ENCODE results near the gene CSMD2.

Gene CSMD2

DNA sequence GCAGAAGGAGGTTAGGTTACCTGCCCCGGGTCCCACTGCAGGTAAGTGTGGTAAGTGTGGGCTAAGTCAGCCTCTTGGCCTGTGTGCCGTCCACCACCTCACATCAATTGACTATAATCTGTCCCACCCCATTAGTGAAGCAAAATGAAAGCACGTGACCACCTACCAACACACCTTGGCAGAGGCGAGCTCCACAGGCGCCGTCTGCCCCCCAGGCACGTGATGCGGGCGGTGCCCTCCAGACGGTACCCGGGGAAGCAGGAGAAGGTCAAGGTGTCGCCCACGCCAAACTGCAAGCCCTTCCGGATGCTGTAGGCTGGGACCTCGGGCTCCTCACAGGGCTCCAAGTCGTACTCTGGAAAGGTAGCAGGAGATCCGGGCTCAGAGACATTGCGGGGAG, 450.6 kb downstream of the CSMD2 start:
- DNase-seq (ENCODE audit: low read depth) = no peak

DNA sequence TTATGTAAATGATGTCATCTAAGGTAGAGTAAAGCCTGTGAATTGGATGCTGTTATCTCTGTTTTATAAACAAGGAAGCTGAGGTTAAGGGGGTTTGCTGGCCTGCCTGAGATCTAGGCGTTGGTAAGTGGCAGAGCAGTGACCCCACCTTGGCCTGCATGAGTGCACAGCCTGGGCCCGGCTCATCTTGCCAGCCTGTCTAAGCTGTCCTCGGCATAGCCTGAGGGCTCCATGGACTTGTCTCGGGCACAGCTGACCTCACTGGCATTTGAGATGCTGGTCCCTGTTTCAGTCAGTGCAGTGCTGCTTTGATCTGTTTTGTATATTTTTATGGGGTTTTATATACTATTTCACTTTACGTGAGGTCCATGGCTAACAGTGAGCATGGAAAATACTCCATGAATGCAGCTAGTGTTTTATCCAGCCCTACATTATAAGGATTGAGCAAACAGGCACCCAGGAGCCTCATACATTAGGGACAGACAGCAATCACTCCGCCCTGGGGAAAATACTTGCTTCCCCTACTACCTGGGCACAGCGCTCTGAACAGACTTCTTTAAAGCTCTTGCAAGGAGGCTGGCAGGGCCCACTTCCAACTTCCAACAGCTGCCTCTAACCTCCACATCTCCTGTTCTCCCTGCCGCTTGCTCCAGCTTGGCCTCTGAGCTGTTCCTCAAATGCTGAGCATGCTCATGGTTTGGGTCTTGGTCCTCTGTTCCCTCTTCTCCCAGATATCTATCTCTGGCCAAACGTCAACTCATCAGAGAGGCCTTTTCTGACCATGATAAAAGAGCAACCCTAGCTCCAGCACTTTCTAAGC, 451.8 kb downstream of the CSMD2 start:
- DNase-seq (ENCODE audit: low read depth) = no peak

DNA sequence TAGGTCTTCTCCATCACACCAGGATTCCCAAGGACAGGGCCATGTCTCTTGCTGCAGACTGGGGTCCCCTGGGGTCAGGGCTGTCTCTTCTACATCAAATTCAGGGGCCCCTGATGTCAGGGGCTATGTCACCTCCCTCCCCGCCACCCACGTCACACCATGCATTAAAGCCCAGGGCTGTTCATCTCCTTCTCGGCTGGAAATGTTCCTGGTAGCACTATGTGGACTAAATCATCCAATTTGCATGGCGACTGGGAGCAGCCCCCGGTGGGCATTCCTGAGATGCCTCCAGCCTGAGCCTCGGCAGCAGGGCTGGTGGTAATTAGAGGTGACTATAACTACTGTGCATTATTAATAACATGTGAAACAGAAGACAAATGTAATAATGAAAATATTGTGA, 452.8 kb downstream of the CSMD2 start:
- no peak for DNase-seq (ENCODE audit: low read depth)

GRCh38 chr1:33711511-33711910, 453.5 kb downstream of the CSMD2 start:
- DNase-seq (ENCODE audit: low read depth) = no peak

GRCh38 chr1:33710967-33711366, 454.1 kb downstream of the CSMD2 start:
- DNase-seq (ENCODE audit: low read depth) = no peak

DNA sequence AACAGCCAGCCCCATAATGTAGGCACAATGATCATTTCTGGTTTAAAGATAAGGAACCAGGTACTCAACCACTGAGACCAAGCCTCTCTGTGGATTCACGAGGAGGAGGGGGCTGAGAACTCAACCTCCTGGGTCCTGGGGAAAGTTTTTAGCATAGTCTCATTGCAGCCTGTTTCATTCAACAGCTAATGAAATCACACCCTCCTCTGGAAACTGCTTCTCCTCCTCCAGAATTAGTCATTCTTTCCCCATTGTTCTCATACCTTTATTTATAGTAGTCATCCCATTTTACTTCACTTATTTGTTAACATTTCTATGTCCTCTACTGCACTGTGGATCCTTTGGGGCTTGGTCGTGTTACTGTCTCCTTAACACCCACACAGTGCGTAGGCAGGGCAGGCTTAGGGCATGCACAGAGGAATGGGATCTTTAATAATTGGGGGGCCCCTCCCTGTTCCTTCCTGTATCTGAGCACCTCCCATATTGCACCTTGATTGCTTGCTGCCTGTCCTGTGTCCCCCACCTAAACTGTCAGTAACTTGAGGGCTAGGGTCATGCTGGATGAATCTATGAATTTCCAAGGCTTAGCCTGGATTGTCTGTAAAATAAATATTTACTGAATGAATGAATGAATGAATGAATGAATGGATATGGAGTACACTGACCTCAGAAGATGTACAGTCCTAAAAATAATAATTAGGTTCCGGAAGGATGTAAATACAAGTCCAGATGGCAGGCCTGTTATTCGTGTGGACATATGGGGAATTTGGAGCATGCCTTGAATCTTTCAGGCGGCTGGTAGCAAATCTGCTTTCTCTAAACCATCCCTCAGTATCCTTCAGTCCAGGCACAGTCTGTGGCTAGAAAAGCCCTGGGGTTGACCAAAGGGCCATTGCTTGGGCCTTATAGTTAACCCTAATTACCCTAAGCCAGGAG, 455.0 kb downstream of the CSMD2 start:
- DNase-seq (ENCODE audit: low read depth) = no peak

DNA sequence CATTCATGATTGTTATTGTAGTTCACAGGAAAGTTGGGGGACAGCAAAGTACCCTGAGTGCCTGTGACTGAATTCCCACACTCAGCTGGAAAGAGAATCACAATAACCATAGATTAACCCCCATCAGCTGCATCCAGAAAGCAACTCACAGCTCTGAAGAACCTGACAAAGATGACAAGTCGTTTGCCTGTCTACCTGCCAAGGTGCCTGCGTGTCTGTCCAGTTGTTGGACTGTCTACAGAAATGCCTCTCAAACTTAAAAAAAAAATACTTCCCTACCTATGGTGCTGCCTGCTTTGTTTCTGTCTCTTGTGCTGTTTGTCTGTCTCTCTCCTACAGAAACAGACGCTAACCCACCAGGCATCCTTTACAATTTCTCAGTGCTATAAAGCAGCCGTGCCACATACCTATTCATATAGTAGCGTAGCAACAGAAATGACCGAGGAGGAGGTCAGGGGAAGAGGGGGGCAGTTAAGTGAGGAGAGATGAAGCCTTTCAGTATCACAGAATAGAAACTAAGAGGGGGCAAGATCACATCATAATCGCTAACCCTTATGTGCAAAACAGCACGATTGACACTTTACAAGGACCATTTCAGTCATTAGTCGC, 455.8 kb downstream of the CSMD2 start:
- no peak for DNase-seq (ENCODE audit: low read depth)

DNA sequence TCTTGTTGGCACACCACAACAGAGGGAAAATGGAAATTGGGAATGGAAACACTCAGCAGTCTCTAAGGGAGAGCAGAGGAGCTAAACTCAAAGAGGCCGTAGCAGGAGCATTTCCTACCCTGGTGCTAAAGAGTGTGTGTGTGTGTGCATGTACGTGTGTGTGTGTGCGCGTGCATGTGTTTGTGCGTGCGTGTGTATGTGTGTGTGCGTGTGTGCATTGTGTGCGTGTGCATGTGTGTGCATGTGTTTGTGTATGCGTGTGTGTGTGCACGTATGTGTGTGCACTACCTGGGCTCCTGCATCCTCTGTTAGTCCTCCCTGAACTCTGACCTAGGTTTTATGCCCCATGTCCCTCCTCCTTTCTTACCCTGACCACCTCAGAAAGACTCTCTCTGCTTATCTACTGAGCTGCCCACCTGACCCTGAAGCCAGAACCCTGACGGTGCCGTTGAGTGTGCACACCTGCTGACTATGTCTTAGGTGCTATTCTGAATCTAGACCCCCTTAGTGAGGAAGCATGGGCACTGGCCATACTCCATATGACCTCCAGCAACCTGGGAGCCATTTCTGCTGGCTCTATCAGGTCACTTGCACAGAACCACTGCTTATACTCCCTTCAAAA, 458.3 kb downstream of the CSMD2 start:
- DNase-seq (ENCODE audit: low read depth) = no peak

DNA sequence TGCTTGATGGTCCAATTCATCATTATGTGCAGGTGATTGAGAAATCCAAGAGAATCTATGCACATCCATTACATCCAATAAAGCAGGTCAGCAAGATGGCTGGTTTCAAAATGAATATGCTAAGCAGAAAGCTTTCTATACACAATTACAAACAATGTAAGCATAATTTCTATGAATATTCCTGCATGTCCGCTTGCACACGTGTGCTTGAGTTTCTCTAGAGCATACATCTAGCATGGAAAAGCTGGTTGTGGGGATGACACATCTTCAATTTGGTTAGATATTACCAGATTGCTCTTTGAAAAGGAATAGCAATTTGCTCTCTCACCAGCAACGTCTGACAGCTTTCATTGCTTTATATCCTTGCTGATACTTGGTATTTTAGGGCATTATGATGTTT, 461.6 kb downstream of the CSMD2 start:
- no peak for DNase-seq (ENCODE audit: low read depth)

- no peak for DNase-seq (ENCODE audit: low read depth)
These were observed 466.5 kb downstream of the CSMD2 start for GRCh38 chr1:33698361-33699035.

- no peak for DNase-seq (ENCODE audit: low read depth)
These were observed 467.2 kb downstream of the CSMD2 start for GRCh38 chr1:33697816-33698215.

- DNase-seq (ENCODE audit: low read depth) = no peak
These were observed 468.1 kb downstream of the CSMD2 start for GRCh38 chr1:33696962-33697361.

DNA sequence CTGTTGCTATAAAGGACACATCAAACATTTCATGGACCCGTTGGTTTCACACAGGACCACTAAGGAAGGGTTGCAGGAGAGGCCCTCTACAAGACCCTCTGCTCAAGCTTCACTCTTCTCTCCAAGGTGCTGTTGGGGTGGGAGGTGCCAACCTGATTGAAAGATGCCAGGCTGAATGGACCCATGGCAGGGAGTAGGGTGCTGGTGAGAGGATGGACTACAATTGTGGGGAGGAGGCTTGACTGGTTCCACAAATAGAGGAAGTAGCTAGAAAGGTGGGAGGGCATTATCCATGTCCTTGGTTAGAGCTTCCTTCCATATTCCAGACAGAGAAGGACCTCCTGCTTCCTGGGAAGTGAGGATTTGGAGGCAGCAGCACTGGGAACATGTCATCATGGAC, 468.7 kb downstream of the CSMD2 start:
- no peak for DNase-seq (ENCODE audit: low read depth)

DNA sequence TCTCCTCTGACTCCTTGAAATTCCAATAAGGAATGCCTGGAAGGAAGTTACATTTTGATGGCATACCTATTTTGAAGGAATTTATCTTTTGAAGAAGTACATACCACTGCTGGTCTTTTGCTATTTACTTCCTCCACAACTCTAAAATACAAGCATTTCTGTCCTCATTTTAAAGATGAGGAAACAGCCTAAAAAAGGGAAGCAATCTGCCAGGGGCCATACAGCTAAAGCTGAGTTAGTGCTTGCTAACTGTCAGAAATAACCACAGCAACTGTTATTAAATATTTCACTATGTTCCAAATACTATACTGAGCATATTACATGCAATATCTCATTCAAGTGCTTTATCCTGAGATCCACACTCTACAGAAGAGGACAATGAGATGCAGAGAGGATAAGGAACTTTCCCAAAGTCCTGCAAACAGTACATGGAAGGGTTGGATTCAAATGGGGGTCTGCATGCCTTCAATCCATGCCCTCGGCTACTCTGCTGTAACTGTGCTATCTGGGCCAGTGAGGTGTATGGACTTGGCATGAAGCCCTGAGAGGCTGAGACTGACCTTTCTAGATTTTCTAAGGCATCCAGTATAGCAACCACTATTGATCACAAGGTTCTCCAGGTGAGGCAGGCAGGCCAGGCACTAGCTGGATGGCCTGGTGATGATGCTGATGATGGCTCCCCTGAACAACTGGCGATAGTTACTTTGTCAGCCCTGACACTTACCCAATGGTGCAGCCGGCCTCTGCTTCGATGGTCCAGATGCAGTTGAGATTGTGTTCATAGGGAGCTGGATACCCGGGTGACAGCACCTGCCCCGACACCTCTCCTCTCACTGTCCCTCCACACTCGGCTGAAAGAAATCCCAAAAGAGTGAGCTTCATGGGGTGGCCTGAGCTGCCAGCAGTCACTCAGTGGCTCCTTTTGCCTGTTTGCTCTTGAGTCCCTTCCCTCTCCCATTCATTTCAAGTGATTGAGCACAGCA, 472.5 kb downstream of the CSMD2 start:
- DNase-seq (ENCODE audit: low read depth) = no peak

GRCh38 chr1:33687000-33687399, 478.0 kb downstream of the CSMD2 start:
- DNase-seq (ENCODE audit: low read depth) = no peak

GRCh38 chr1:33686551-33686950, 478.5 kb downstream of the CSMD2 start:
- no peak for DNase-seq (ENCODE audit: low read depth)

DNA sequence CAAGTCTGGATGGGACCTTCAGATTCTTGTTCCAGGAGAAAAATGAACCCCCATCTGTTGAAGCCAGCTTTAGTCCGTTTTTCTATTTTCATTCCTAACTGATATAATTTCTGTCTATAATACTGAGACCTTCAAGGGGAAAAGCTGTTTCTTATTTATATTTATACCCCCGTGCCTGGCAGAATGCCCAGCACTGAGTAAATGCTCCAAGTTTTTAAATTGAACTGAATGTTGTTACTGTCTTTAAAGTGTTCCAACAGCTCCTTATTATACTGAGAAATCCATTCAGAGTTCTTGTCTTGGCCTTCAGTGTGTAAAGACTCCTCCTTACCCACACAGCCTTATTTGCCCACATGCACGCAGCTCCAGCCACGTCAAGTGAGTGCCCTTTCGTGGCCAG, 479.8 kb downstream of the CSMD2 start:
- no peak for DNase-seq (ENCODE audit: low read depth)

DNA sequence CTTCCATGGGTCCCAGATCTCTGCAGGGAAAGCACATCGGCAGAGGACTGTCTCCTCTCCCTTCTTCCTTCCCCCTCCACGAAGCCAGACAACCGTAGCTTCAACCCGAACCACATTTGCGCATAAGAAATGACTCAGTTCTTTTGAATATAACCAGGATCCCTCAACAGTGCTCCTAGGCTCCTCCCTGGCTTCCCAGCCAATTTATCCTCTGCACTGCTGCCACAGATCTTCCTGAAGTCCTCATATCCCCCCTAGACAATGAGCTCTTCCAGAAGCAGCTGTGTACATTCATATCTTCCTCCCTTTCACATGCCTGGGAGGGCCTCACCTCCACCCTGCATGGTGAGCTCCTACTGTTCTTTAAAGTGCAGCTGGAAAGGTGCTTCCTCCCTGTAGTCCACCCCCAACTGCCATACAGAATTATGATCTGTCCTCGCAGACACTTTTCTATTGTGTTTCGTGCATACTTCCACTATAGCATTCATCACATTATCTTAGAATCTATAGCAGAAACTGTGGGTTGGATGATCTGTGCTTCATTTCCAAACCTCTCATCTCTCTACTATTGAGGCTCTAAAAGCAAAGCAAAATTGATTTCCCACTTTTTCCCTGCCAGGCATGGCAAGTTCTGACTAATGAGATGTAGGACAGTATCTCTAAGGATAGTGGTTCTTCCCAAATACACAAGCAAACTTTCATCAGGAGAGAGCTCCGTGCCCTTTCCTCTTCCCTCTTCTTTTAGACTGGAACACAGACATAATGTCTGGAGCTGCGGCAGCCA, 480.4 kb downstream of the CSMD2 start:
- DNase-seq (ENCODE audit: low read depth) = no peak

DNA sequence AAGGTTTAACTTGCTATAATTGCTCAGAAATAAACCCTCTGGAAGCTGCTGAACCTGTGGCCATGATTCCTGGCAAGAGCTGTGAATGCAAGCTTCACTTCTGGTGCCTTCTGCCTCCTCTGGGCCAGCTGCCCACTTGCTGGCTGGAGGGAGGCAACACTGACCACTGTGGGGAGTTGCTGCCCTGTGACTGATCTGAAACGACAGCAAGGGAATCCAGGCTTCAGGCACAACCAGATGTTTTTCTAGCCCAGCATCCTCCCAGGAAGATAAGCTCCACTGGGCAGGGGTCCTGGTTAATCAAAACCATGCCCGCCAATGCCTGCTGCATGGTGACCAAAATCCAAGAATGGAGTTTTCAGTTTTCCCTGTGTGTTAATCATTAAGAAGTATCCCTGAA, 481.1 kb downstream of the CSMD2 start:
- DNase-seq (ENCODE audit: low read depth) = no peak

GRCh38 chr1:33682371-33682770, 482.7 kb downstream of the CSMD2 start:
- DNase-seq (ENCODE audit: low read depth) = no peak
